Endodermal cell (in vitro differentiated cells): ENCODE measurements around the gene TSHZ2. TPM values are rescaled to one million over a fixed set of nuclear protein-coding genes. Genes with fewer than 3 reads are reported as not detected.

Source experiments
- DNase-seq: peaks from one replicate; pipeline ENCODE4 v3.0.0-alpha.2; 2017
- H3K27ac ChIP-seq: 2 replicates; pipeline ENCODE4 v1.5.1; 2013; ENCODE audit warnings: mild to moderate bottlenecking, low read depth, low read length, moderate library complexity
- H3K27me3 ChIP-seq: 2 replicates; pipeline ENCODE4 v1.6.1; 2013; ENCODE audit warnings: mild to moderate bottlenecking, low read length, moderate library complexity; ENCODE audit not compliant: insufficient read depth, control insufficient read depth, poor library complexity, severe bottlenecking
- H3K36me3 ChIP-seq: 2 replicates; pipeline ENCODE4 v1.7.0; 2013; ENCODE audit warnings: mild to moderate bottlenecking, low read length, moderate library complexity; ENCODE audit not compliant: control insufficient read depth, insufficient read depth
- H3K4me1 ChIP-seq: one replicate; pipeline ENCODE4 v1.7.0; 2013; ENCODE audit warnings: low read length; ENCODE audit not compliant: control insufficient read depth, insufficient read depth
- H3K4me3 ChIP-seq: 2 replicates; pipeline ENCODE4 v1.5.1; 2013; ENCODE audit warnings: mild to moderate bottlenecking, low read length, moderate library complexity
- H3K9ac ChIP-seq: 2 replicates; pipeline ENCODE4 v1.6.1; 2013; ENCODE audit warnings: mild to moderate bottlenecking, low read length, moderate library complexity; ENCODE audit not compliant: poor library complexity, severe bottlenecking; ENCODE audit errors: extremely low read depth
- H3K9me3 ChIP-seq: 2 replicates; pipeline ENCODE4 v1.6.1; 2013; ENCODE audit warnings: mild to moderate bottlenecking, low read length, moderate library complexity; ENCODE audit not compliant: control insufficient read depth
- H3K27ac Mint-ChIP-seq: 2 replicates; pipeline ENCODE4 v1.8.0; 2020; ENCODE audit warnings: mixed read lengths
- H3K27me3 Mint-ChIP-seq: 2 replicates; pipeline ENCODE4 v1.8.0; 2021; ENCODE audit warnings: mild to moderate bottlenecking, mixed read lengths; ENCODE audit not compliant: insufficient read depth
- H3K36me3 Mint-ChIP-seq: 2 replicates; pipeline ENCODE4 v1.8.0; 2020; ENCODE audit warnings: low read depth, mixed read lengths
- H3K4me1 Mint-ChIP-seq: 2 replicates; pipeline ENCODE4 v1.8.0; 2020; ENCODE audit warnings: mixed read lengths
- H3K4me3 Mint-ChIP-seq: 2 replicates; pipeline ENCODE4 v1.8.0; 2020; ENCODE audit warnings: mild to moderate bottlenecking, moderate library complexity, mixed read lengths
- H3K9me3 Mint-ChIP-seq: 2 replicates; pipeline ENCODE4 v1.8.0; 2020; ENCODE audit warnings: mild to moderate bottlenecking, mixed read lengths
- CTCF ChIP-seq: fragments of 200-600 bp; sonication (generic); conservative IDR thresholded peaks from 2 replicates; pipeline ENCODE4 v1.5.0; 2021; ENCODE audit warnings: antibody characterized with exemption, mild to moderate bottlenecking
- whole genome bisulfite sequencing, 2 experiments: methylation state at CpG; one replicate each; pipeline versions ENCODE4 v1.1.5 to v1.1.7; 2013; ENCODE audit warnings: missing lambda C conversion rate in 2 of 2, mixed read lengths in 1 of 2; ENCODE audit not compliant: insufficient coverage in 1 of 2, insufficient read length in 1 of 2; 5-methylcytosine and 5-hydroxymethylcytosine counted together
- total RNA-seq, 2 donors: library from RNA; stranded (reverse); fragmentation: NEBNext Ultra II Directional in 1 of 2; extraction: Animal tissue kit (Norgen Biotek cat#: 25700) in 1 of 2; gene quantifications; 2 replicates in 1 of 2; 3 replicates in 1 of 2; pipeline ENCODE4 v1.2.1, GENCODE V29; 2021

The TSHZ2 gene
- total RNA-seq, 2 donors from 2014 or later = 0.07 to 0.31 TPM

GRCh38 chr20:53036992-53037391 is 64.8 kb downstream of the TSHZ2 start:
- WGBS, 2 experiments = 70 to 96% methylated on average over 5 to 8 of the region's 8 CpGs
- H3K4me3 Mint-ChIP-seq = no peak overlapping the region
- Histone ChIP-seq H3K4me1 (no peaks in the 10 kb centered on the region), H3K4me3 (no peak overlapping the region), H3K9ac (no peak overlapping the region), H3K27me3 (no peaks in the 10 kb centered on the region), H3K9me3 (no peaks in the 10 kb centered on the region), H3K27ac (no peak overlapping the region), H3K36me3 (no peaks in the 10 kb centered on the region)
- DNase-seq = no peak
- H3K36me3 Mint-ChIP-seq = no peaks in the 10 kb centered on the region
- H3K27ac Mint-ChIP-seq = no peak overlapping the region
- TF ChIP-seq CTCF = no peak
- no peaks in the 10 kb centered on the region for H3K9me3 Mint-ChIP-seq
- H3K4me1 Mint-ChIP-seq = peaks cover 5% of the 10 kb centered on the region
- peaks cover 2% of the 10 kb centered on the region for H3K27me3 Mint-ChIP-seq

GRCh38 chr20:53037621-53038020 is 65.5 kb downstream of the TSHZ2 start:
- Histone ChIP-seq H3K4me1 (no peaks in the 10 kb centered on the region), H3K4me3 (no peak overlapping the region), H3K9me3 (no peaks in the 10 kb centered on the region), H3K36me3 (no peaks in the 10 kb centered on the region), H3K27ac (no peak overlapping the region), H3K9ac (no peak overlapping the region), H3K27me3 (no peaks in the 10 kb centered on the region)
- no peak for DNase-seq
- Mint-ChIP-seq H3K36me3 (no peaks in the 10 kb centered on the region), H3K4me3 (no peak overlapping the region), H3K27me3 (no peaks in the 10 kb centered on the region), H3K9me3 (no peaks in the 10 kb centered on the region), H3K4me1 (peaks cover 5% of the 10 kb centered on the region), H3K27ac (no peak overlapping the region)
- TF ChIP-seq CTCF = no peak
- 95% methylated on average over 4 to 10 of the region's 10 CpGs for WGBS, 2 experiments

- no peak overlapping the region for H3K27ac ChIP-seq
- no peaks in the 10 kb centered on the region for H3K4me1 ChIP-seq
- H3K9ac ChIP-seq = no peak overlapping the region
- H3K4me3 Mint-ChIP-seq = no peak overlapping the region
- no peak overlapping the region for H3K4me3 ChIP-seq
- WGBS, 2 experiments = 96% methylated on average over 2 of the region's 2 CpGs; no CpG with 5 or more reads in 1 of the 2 experiments
- no peaks in the 10 kb centered on the region for H3K27me3 ChIP-seq
- peaks cover 5% of the 10 kb centered on the region for H3K4me1 Mint-ChIP-seq
- no peaks in the 10 kb centered on the region for H3K9me3 ChIP-seq
- no peaks in the 10 kb centered on the region for H3K9me3 Mint-ChIP-seq
- no peak overlapping the region for H3K27ac Mint-ChIP-seq
- no peak for TF ChIP-seq CTCF
- H3K36me3 Mint-ChIP-seq = no peaks in the 10 kb centered on the region
- H3K27me3 Mint-ChIP-seq = no peaks in the 10 kb centered on the region
- H3K36me3 ChIP-seq = no peaks in the 10 kb centered on the region
- no peak for DNase-seq
Measured at GRCh38 chr20:53038299-53038698, 66.1 kb downstream of the TSHZ2 start.
